ENCODE results near the gene RXFP2.

DNA sequence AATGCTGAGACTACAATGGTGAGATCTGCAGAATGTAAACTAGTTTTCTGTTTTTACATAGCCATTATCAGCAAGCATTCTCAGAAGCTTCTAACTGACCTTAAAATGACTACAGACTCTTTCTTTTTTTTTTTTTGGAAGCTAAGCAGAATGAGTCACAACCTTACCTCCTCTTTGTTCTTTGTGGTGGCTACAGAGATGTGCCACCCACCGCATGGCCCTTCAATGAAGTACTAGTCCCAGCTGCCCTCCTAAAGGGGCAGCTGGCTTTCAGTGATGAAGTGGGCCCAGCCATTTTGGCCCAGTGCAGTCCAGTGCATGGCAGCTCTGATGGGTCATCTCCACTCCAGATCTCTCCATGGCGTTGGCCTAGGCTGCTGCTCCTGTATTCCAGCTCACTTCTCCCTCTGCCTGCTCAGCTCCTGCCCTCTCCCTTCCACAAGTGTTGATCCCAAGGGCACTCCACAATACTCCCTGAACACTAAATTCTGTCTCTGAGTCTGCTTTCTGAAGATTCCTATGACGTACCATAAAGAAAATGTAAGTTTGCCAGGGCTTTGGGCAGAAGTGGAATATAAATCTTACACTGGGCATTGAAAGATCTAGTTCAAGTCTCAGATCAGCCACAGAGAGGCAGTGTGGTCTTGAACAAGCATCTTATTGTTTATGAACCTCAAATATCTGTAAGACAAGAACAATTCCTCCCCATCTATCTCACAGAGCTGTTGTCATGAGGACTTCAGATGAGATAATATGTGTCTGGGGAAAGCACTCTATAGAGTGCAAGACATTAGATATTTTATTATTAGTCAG is 85.6 kb downstream of the RXFP2 start:
- TF ChIP-seq, protein P1, sequence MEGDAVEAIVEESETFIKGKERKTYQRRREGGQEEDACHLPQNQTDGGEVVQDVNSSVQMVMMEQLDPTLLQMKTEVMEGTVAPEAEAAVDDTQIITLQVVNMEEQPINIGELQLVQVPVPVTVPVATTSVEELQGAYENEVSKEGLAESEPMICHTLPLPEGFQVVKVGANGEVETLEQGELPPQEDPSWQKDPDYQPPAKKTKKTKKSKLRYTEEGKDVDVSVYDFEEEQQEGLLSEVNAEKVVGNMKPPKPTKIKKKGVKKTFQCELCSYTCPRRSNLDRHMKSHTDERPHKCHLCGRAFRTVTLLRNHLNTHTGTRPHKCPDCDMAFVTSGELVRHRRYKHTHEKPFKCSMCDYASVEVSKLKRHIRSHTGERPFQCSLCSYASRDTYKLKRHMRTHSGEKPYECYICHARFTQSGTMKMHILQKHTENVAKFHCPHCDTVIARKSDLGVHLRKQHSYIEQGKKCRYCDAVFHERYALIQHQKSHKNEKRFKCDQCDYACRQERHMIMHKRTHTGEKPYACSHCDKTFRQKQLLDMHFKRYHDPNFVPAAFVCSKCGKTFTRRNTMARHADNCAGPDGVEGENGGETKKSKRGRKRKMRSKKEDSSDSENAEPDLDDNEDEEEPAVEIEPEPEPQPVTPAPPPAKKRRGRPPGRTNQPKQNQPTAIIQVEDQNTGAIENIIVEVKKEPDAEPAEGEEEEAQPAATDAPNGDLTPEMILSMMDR (IDR thresholded peaks at IDR 0.05; ENCODE audit: low read depth, low read length), result peak; percentile 24
- TF ChIP-seq MAX (IDR thresholded peaks at IDR 0.05; ENCODE audit: low read depth, low read length), result no peak
- TF ChIP-seq POLR2A (IDR thresholded peaks at IDR 0.05; ENCODE audit: extremely low read depth, insufficient read length), result no peak
